Naive thymus-derived CD4-positive, alpha-beta T cell (primary cell): Measurements from ENCODE around the gene ICAM5. TPM values are rescaled to one million over a fixed set of nuclear protein-coding genes. Genes with fewer than 3 reads are reported as not detected.
A peak's percentile ranks its signal among the peaks of the same experiment; 100 is the strongest.

Experiments
- ATAC-seq: fragments of 150-1000 bp; cut with Tn5 transposase; 2 replicates; pipeline ENCODE4 v1.10.0; 2021; ENCODE audit warnings: mild to moderate bottlenecking, moderate library complexity
- CTCF ChIA-PET: fragments of 350-600 bp; sonication (Branson Sonifier 250); formaldehyde crosslinking; loops from one replicate; lab custom pipeline; 2021; ENCODE audit warnings: antibody characterized with exemption; lab: Charles Lee
- POLR2A ChIA-PET: fragments of 350-600 bp; sonication (Branson Sonifier 250); formaldehyde crosslinking; loops from one replicate; lab custom pipeline; 2021; ENCODE audit warnings: antibody characterized with exemption, inconsistent platforms; lab: Charles Lee
- DNase-seq, 9 donors: peaks; one replicate each; pipeline versions ENCODE4 v3.0.0 to v3.0.0-alpha.2; 2020 to 2022; ENCODE audit warnings: mixed read lengths in 1 of 9
- H3K27ac ChIP-seq: one replicate; pipeline ENCODE4 v1.7.0; 2013; ENCODE audit warnings: mild to moderate bottlenecking, low read depth, low read length, moderate library complexity
- H3K27me3 ChIP-seq, 2 donors: one replicate each; pipeline ENCODE4 v1.7.0; 2013; ENCODE audit warnings: low read length in 2 of 2, mild to moderate bottlenecking in 2 of 2, moderate library complexity in 2 of 2; ENCODE audit not compliant: control insufficient read depth in 2 of 2, insufficient read depth in 2 of 2
- H3K36me3 ChIP-seq, 3 experiments: 1 replicate in 2 of 3; 2 replicates in 1 of 3; pipeline ENCODE4 v1.7.0; 2013; ENCODE audit warnings: low read length in 3 of 3, mild to moderate bottlenecking in 3 of 3, moderate library complexity in 1 of 3; ENCODE audit not compliant: insufficient read depth in 3 of 3, control insufficient read depth in 2 of 3
- H3K4me1 ChIP-seq, 2 donors: one replicate each; pipeline ENCODE4 v1.7.0; 2013; ENCODE audit warnings: low read length in 2 of 2, mild to moderate bottlenecking in 2 of 2, moderate library complexity in 1 of 2; ENCODE audit not compliant: control insufficient read depth in 2 of 2, insufficient read depth in 2 of 2
- H3K4me3 ChIP-seq: 2 replicates; pipeline ENCODE4 v1.7.0; 2013; ENCODE audit warnings: mild to moderate bottlenecking, low read length
- H3K9me3 ChIP-seq, 3 experiments: 1 replicate in 2 of 3; 2 replicates in 1 of 3; pipeline ENCODE4 v1.7.0; 2013; ENCODE audit warnings: low read length in 3 of 3; ENCODE audit not compliant: control insufficient read depth in 2 of 3
- H3K27ac Mint-ChIP-seq, 9 donors: one replicate each; pipeline ENCODE4 v1.8.0; 2020 to 2022; ENCODE audit warnings: mixed read lengths in 9 of 9, mild to moderate bottlenecking in 8 of 9, moderate library complexity in 5 of 9, inconsistent platforms in 2 of 9
- H3K27me3 Mint-ChIP-seq, 5 donors: one replicate each; pipeline ENCODE4 v1.8.0; 2021 to 2022; ENCODE audit warnings: mixed read lengths in 5 of 5, mild to moderate bottlenecking in 1 of 5
- H3K36me3 Mint-ChIP-seq, 5 donors: one replicate each; pipeline ENCODE4 v1.8.0; 2020 to 2022; ENCODE audit warnings: mixed read lengths in 5 of 5, mild to moderate bottlenecking in 3 of 5, inconsistent platforms in 1 of 5
- H3K4me1 Mint-ChIP-seq, 7 donors: one replicate each; pipeline ENCODE4 v1.8.0; 2020 to 2022; ENCODE audit warnings: mixed read lengths in 7 of 7, mild to moderate bottlenecking in 3 of 7, inconsistent platforms in 1 of 7
- H3K4me3 Mint-ChIP-seq, 10 donors: one replicate each; pipeline ENCODE4 v1.8.0; 2020 to 2022; ENCODE audit warnings: mild to moderate bottlenecking in 10 of 10, mixed read lengths in 10 of 10, moderate library complexity in 6 of 10, inconsistent platforms in 2 of 10
- H3K9me3 Mint-ChIP-seq, 11 donors: one replicate each; pipeline ENCODE4 v1.8.0; 2020 to 2022; ENCODE audit warnings: mixed read lengths in 11 of 11, mild to moderate bottlenecking in 4 of 11, inconsistent platforms in 1 of 11, moderate library complexity in 1 of 11
- intact Hi-C, 2 donors: fragments of 100-400 bp; cut with micrococcal nuclease; formaldehyde crosslinking; loops; one replicate each; pipeline ENCODE4 v1.15.1; 2023
- polyA plus RNA-seq, 2 donors: library from polyadenylated mRNA; unstranded; fragments of 300-500 nt; fragmentation: Illumina TruSeq; gene quantifications; one replicate each; pipeline ENCODE4 v1.2.3, GENCODE V29; 2021
- total RNA-seq, 6 experiments: library from RNA in 5 of 6; stranded (reverse) in 5 of 6; gene quantifications; 1 replicate in 5 of 6; 2 replicates in 1 of 6; pipeline ENCODE4 v1.2.3 and lab custom pipeline; 2021 to 2026

Gene ICAM5
- total and polyA plus RNA-seq, 7 experiments from 2014 or later: 0.46 to 2.4 (median 0.48) TPM; not detected in 4

GRCh38 chr19:10266706-10267105 lies 23.0 kb upstream of the ICAM5 start:
- Mint-ChIP-seq H3K27ac (no peak overlapping the region), H3K9me3 (no peaks in the 10 kb centered on the region), H3K36me3 (peaks cover 0 to under 1% (median 0%) of the 10 kb centered on the region in 5 donors), H3K4me1 (peaks cover 3 to 23% (median 9%) of the 10 kb centered on the region in 7 donors), H3K4me3 (no peak overlapping the region), H3K27me3 (no peaks in the 10 kb centered on the region)
- ChIA-PET CTCF (interaction anchor here (0.6 to 6.4 kb wide), 6 partner anchors 24 to 137 kb away, joined by 3 to 146 read pairs (median 4); partner anchors contain the start of gene CDC37), POLR2A (no interaction called here)
- H3K27ac ChIP-seq: no peak overlapping the region
- no peaks in the 10 kb centered on the region for H3K9me3 ChIP-seq
- no peaks in the 10 kb centered on the region for H3K27me3 ChIP-seq
- H3K4me3 ChIP-seq: no peak overlapping the region
- H3K36me3 ChIP-seq: no peaks in the 10 kb centered on the region
- H3K4me1 ChIP-seq: peaks cover 7 to 8% of the 10 kb centered on the region in 2 donors
- DNase-seq: no peak
- intact Hi-C loops: no loop called here
- no peak for ATAC-seq

GRCh38 chr19:10268071-10268470 lies 21.7 kb upstream of the ICAM5 start:
- Mint-ChIP-seq H3K4me3 (peak overlapping the region in 2 of 10 donors; percentile 54 to 69), H3K4me1 (peaks cover 3 to 34% (median 18%) of the 10 kb centered on the region in 7 donors), H3K9me3 (no peaks in the 10 kb centered on the region), H3K36me3 (peaks cover 0 to 1% (median 0%) of the 10 kb centered on the region in 5 donors), H3K27ac (no peak overlapping the region), H3K27me3 (no peaks in the 10 kb centered on the region)
- Histone ChIP-seq H3K27me3 (no peaks in the 10 kb centered on the region), H3K4me1 (peaks cover 7 to 13% of the 10 kb centered on the region in 2 donors), H3K36me3 (no peaks in the 10 kb centered on the region), H3K4me3 (no peak overlapping the region), H3K9me3 (no peaks in the 10 kb centered on the region), H3K27ac (no peak overlapping the region)
- no peak for DNase-seq
- ChIA-PET POLR2A (no interaction called here), CTCF (interaction anchor here (1.1 to 6.4 kb wide), 3 partner anchors 73 to 123 kb away, joined by 3 to 146 read pairs (median 32); no protein-coding TSS in a partner anchor)
- intact Hi-C loops: no loop called here
- no peak for ATAC-seq

GRCh38 chr19:10269333-10270179 lies 20.2 kb upstream of the ICAM5 start:
- peak overlapping the region; percentile 78 for H3K4me3 ChIP-seq
- peak overlapping the region; percentile 80 to 88 (median 86) for H3K4me3 Mint-ChIP-seq
- H3K27me3 Mint-ChIP-seq: no peaks in the 10 kb centered on the region
- intact Hi-C loops: loop anchor here (1.0 to 5.0 kb wide), 9 partner anchors 10 to 298 kb away; partner anchors contain the start of genes RAVER1 (in 2 of the 2), TYK2 (in 2 of the 2), CDKN2D (in 1 of the 2) and ICAM3 (in 1 of the 2)
- ChIA-PET CTCF (interaction anchor here (0.5 to 6.4 kb wide), 23 partner anchors 9 to 1692 kb away, joined by 3 to 146 read pairs (median 4); partner anchors contain the start of genes FDX2, ICAM4, MYO1F and TYK2), POLR2A (interaction anchor here (1.3 to 3.5 kb wide), 8 partner anchors 18 to 123 kb away, joined by 4 to 31 read pairs (median 6); partner anchors contain the start of genes ICAM5, MRPL4 and TYK2)
- H3K27ac Mint-ChIP-seq: peak overlapping the region; percentile 79 to 96 (median 88)
- no peaks in the 10 kb centered on the region for H3K9me3 ChIP-seq
- DNase-seq (peak; percentile 69 to 92 (median 85)), ATAC-seq (peak; percentile 68)
- no peaks in the 10 kb centered on the region for H3K27me3 ChIP-seq
- no peaks in the 10 kb centered on the region for H3K9me3 Mint-ChIP-seq
- peaks cover 7 to 13% of the 10 kb centered on the region in 2 donors for H3K4me1 ChIP-seq
- H3K4me1 Mint-ChIP-seq: peaks cover 8 to 39% (median 23%) of the 10 kb centered on the region in 7 donors
- peaks cover 0 to 6% (median 3%) of the 10 kb centered on the region in 5 donors for H3K36me3 Mint-ChIP-seq
- peaks cover 0 to 1% (median 0%) of the 10 kb centered on the region in 3 experiments for H3K36me3 ChIP-seq
- peak overlapping the region; percentile 75 for H3K27ac ChIP-seq

- no peaks in the 10 kb centered on the region for H3K27me3 ChIP-seq
- H3K36me3 ChIP-seq: peaks cover 0 to 7% (median 0%) of the 10 kb centered on the region in 3 experiments
- Mint-ChIP-seq H3K4me3 (peak overlapping the region; percentile 80 to 88 (median 86)), H3K9me3 (no peaks in the 10 kb centered on the region), H3K27ac (peak overlapping the region; percentile 79 to 96 (median 88)), H3K27me3 (no peaks in the 10 kb centered on the region), H3K4me1 (peaks cover 8 to 44% (median 23%) of the 10 kb centered on the region in 7 donors), H3K36me3 (peaks cover 0 to 11% (median 3%) of the 10 kb centered on the region in 5 donors)
- POLR2A ChIA-PET: interaction anchor here (0.7 to 3.5 kb wide), 11 partner anchors 16 to 128 kb away, joined by 3 to 31 read pairs (median 6); partner anchors contain the start of genes ICAM4, ICAM5, MRPL4 and RAVER1
- intact Hi-C loops: loop anchor here (1.0 to 5.0 kb wide), 4 partner anchors 19 to 297 kb away; partner anchors contain the start of genes TYK2 (in 2 of the 2), CDKN2D (in 1 of the 2), ICAM5 (in 1 of the 2) and KRI1 (in 1 of the 2)
- CTCF ChIA-PET: interaction anchor here (0.5 to 6.4 kb wide), 21 partner anchors 8 to 1116 kb away, joined by 3 to 146 read pairs (median 6); partner anchors contain the start of genes ICAM4 and TYK2
- peak; percentile 76 for ATAC-seq
- peak overlapping the region; percentile 78 for H3K4me3 ChIP-seq
- peaks cover 7 to 13% of the 10 kb centered on the region in 2 donors for H3K4me1 ChIP-seq
- no peaks in the 10 kb centered on the region for H3K9me3 ChIP-seq
- H3K27ac ChIP-seq: peak overlapping the region; percentile 75
- peak in 5 of 9 donors; percentile 28 to 86 (median 39) for DNase-seq
Measured at GRCh38 chr19:10270180-10270615, 19.6 kb upstream of the ICAM5 start.

- no peaks in the 10 kb centered on the region for H3K9me3 Mint-ChIP-seq
- ATAC-seq (peak; percentile 71), DNase-seq (peak; percentile 48 to 80 (median 56))
- peak within 1 kb of the TSS; percentile 79 to 96 (median 88) for H3K27ac Mint-ChIP-seq
- H3K27me3 Mint-ChIP-seq: no peaks in the 10 kb centered on the region
- ChIA-PET POLR2A (interaction anchor here (0.6 to 3.5 kb wide), 19 partner anchors 15 to 381 kb away, joined by 3 to 31 read pairs (median 4); partner anchors contain the start of genes FDX2, ICAM4, ICAM5 and MRPL4), CTCF (interaction anchor here (0.6 to 6.4 kb wide), 24 partner anchors 8 to 1115 kb away, joined by 3 to 146 read pairs (median 5); partner anchors contain the start of genes ICAM4 and TYK2)
- H3K4me1 ChIP-seq: peaks cover 7 to 13% of the 10 kb centered on the region in 2 donors
- intact Hi-C loops: loop anchor here (1.0 to 5.0 kb wide), 4 partner anchors 18 to 296 kb away; partner anchors contain the start of genes ICAM5 (in 2 of the 2), TYK2 (in 2 of the 2), CDKN2D (in 1 of the 2) and KRI1 (in 1 of the 2)
- no peaks in the 10 kb centered on the region for H3K27me3 ChIP-seq
- H3K9me3 ChIP-seq: no peaks in the 10 kb centered on the region
- peak within 1 kb of the TSS; percentile 75 for H3K27ac ChIP-seq
- peak within 1 kb of the TSS; percentile 80 to 88 (median 86) for H3K4me3 Mint-ChIP-seq
- H3K36me3 ChIP-seq: peaks cover 0 to 9% (median 0%) of the 10 kb centered on the region in 3 experiments
- H3K4me1 Mint-ChIP-seq: peaks cover 8 to 47% (median 23%) of the 10 kb centered on the region in 7 donors
- peaks cover 0 to 14% (median 3%) of the 10 kb centered on the region in 5 donors for H3K36me3 Mint-ChIP-seq
- H3K4me3 ChIP-seq: peak within 1 kb of the TSS; percentile 78
Measured at GRCh38 chr19:10270616-10271394, 18.9 kb upstream of the ICAM5 start, which contains the start of gene ICAM1. TSS of gene ICAM1 (plus strand) at chr19:10271120. CDS start at chr19:10271160, 40 bp downstream.
